HPDE6-E6E7 (cell line): ENCODE measurements around the gene ALDH2.
"Not testable (repeated sequence)": the region's sequence is repeated elsewhere in the genome, so short reads cannot be mapped to it uniquely, and the experiment has no call there.

Source experiments
- DNase-seq: peaks from one replicate; pipeline ENCODE4 v3.0.0; 2011; ENCODE audit warnings: missing footprints; ENCODE audit errors: extremely low spot score

The ALDH2 gene

GRCh38 chr12:111766608-111767361 is at the start of gene ALDH2:
TSS of gene ALDH2 (plus strand) at chr12:111766933. CDS start at chr12:111766983, 50 bp downstream.
- DNase-seq, result peak; percentile 49

GRCh38 chr12:111719316-111719715 is 47.4 kb upstream of the ALDH2 start:
- DNase-seq, result not testable (repeated sequence)

GRCh38 chr12:111720457-111720856 is 46.3 kb upstream of the ALDH2 start:
- no peak for DNase-seq

GRCh38 chr12:111723646-111724360 is 42.9 kb upstream of the ALDH2 start:
- not testable (repeated sequence) for DNase-seq

GRCh38 chr12:111728795-111729194 is 37.9 kb upstream of the ALDH2 start:
- no peak for DNase-seq

GRCh38 chr12:111730420-111730819 is 36.3 kb upstream of the ALDH2 start:
- DNase-seq, result no peak

- no peak for DNase-seq
These were observed 33.9 kb upstream of the ALDH2 start for GRCh38 chr12:111732786-111733185.

GRCh38 chr12:111733340-111733915 is 33.3 kb upstream of the ALDH2 start:
- no peak for DNase-seq

- DNase-seq, result not testable (repeated sequence)
These were observed 27.2 kb upstream of the ALDH2 start for GRCh38 chr12:111739524-111739923.

- DNase-seq, result no peak
These were observed 25.4 kb upstream of the ALDH2 start for GRCh38 chr12:111741235-111741812.

GRCh38 chr12:111745211-111745610 is 21.5 kb upstream of the ALDH2 start:
- DNase-seq, result no peak

GRCh38 chr12:111747333-111747732 is 19.4 kb upstream of the ALDH2 start:
- DNase-seq, result no peak

- DNase-seq, result no peak
These were observed 18.5 kb upstream of the ALDH2 start for GRCh38 chr12:111748151-111748672.

GRCh38 chr12:111748867-111749266 is 17.9 kb upstream of the ALDH2 start:
- DNase-seq, result no peak

GRCh38 chr12:111749391-111749790 is 17.3 kb upstream of the ALDH2 start:
- no peak for DNase-seq

- peak; percentile 74 for DNase-seq
These were observed 13.4 kb upstream of the ALDH2 start for GRCh38 chr12:111753144-111753881.

GRCh38 chr12:111754671-111755070 is 12.1 kb upstream of the ALDH2 start:
- no peak for DNase-seq

- DNase-seq, result no peak
These were observed 10.5 kb upstream of the ALDH2 start for GRCh38 chr12:111756196-111756595.

GRCh38 chr12:111756681-111757080 is 10.1 kb upstream of the ALDH2 start:
- DNase-seq, result no peak

GRCh38 chr12:111757361-111758119 is 9.2 kb upstream of the ALDH2 start:
- DNase-seq, result no peak

- DNase-seq, result no peak
These were observed 8.6 kb upstream of the ALDH2 start for GRCh38 chr12:111758120-111758561.
